Activated naive CD4-positive, alpha-beta T cell treated with anti-CD3 and anti-CD28 coated beads, Interleukin-2, amount 50 U/mL, for 72 hours (primary cell): Measurements from ENCODE around the gene PLSCR2. TPM values are rescaled to one million over a fixed set of nuclear protein-coding genes. Genes with fewer than 3 reads are reported as not detected.
"Not testable (repeated sequence)": the region's sequence is repeated elsewhere in the genome, so short reads cannot be mapped to it uniquely, and the experiment has no call there.

Experiments used
- ATAC-seq, 2 donors: fragments of 150-1000 bp; cut with Tn5 transposase; 2 replicates each; pipeline ENCODE4 v1.10.0; 2021; ENCODE audit warnings: mild to moderate bottlenecking in 2 of 2, moderate library complexity in 2 of 2
- DNase-seq, 2 donors: peaks; one replicate each; pipeline ENCODE4 v3.0.0; 2021 to 2022; ENCODE audit warnings: low spot score in 2 of 2
- H3K27ac Mint-ChIP-seq, 2 donors: one replicate each; pipeline ENCODE4 v1.8.0; 2022; ENCODE audit warnings: mild to moderate bottlenecking in 2 of 2, mixed read lengths in 2 of 2
- H3K36me3 Mint-ChIP-seq, 2 donors: one replicate each; pipeline ENCODE4 v1.8.0; 2022; ENCODE audit warnings: mixed read lengths in 2 of 2
- H3K9me3 Mint-ChIP-seq, 2 donors: one replicate each; pipeline ENCODE4 v1.8.0; 2022; ENCODE audit warnings: mixed read lengths in 2 of 2
- total RNA-seq, 2 donors: library from RNA; stranded (reverse); gene quantifications; one replicate each; pipeline ENCODE4 v1.2.3, GENCODE V29; 2022

Gene PLSCR2
- total RNA-seq, result not detected

GRCh38 chr3:146469150-146470017 is at the start of gene PLSCR2:
TSS of gene PLSCR2 (minus strand) at chr3:146469561. CDS start at chr3:146459904, 9,657 bp downstream.
- ATAC-seq, result peak; percentile 94 to 96
- H3K9me3 Mint-ChIP-seq, result no peaks in the 10 kb centered on the region
- H3K36me3 Mint-ChIP-seq, result no peaks in the 10 kb centered on the region
- H3K27ac Mint-ChIP-seq, result peak within 1 kb of the TSS; percentile 36 to 85
- DNase-seq, result peak; percentile 71 to 79

GRCh38 chr3:146517684-146518435 is 48.5 kb upstream of the PLSCR2 start:
- H3K27ac Mint-ChIP-seq, result no peak overlapping the region
- no peaks in the 10 kb centered on the region for H3K9me3 Mint-ChIP-seq
- no peak for DNase-seq
- H3K36me3 Mint-ChIP-seq, result peaks cover under 1 to 61% of the 10 kb centered on the region in 2 donors
- no peak for ATAC-seq

GRCh38 chr3:146513386-146514051 is 44.2 kb upstream of the PLSCR2 start:
- DNase-seq, result no peak
- H3K36me3 Mint-ChIP-seq, result peaks cover 0 to 37% of the 10 kb centered on the region in 2 donors
- no peaks in the 10 kb centered on the region for H3K9me3 Mint-ChIP-seq
- no peak for ATAC-seq
- H3K27ac Mint-ChIP-seq, result no peak overlapping the region

GRCh38 chr3:146511402-146512134 is 42.2 kb upstream of the PLSCR2 start:
- DNase-seq (no peak), ATAC-seq (no peak)
- H3K36me3 Mint-ChIP-seq, result peaks cover 0 to 28% of the 10 kb centered on the region in 2 donors
- no peaks in the 10 kb centered on the region for H3K9me3 Mint-ChIP-seq
- no peak overlapping the region for H3K27ac Mint-ChIP-seq

- H3K36me3 Mint-ChIP-seq, result peaks cover 0 to 6% of the 10 kb centered on the region in 2 donors
- ATAC-seq (no peak), DNase-seq (no peak)
- H3K9me3 Mint-ChIP-seq, result peaks cover 0 to 8% of the 10 kb centered on the region in 2 donors
- no peak overlapping the region for H3K27ac Mint-ChIP-seq
These were observed 38.2 kb upstream of the PLSCR2 start for GRCh38 chr3:146507331-146508120.

- no peak for ATAC-seq
- Mint-ChIP-seq H3K9me3 (peaks cover 0 to 10% of the 10 kb centered on the region in 2 donors), H3K36me3 (peaks cover 0 to 8% of the 10 kb centered on the region in 2 donors), H3K27ac (no peak overlapping the region)
- DNase-seq, result no peak
These were observed 36.2 kb upstream of the PLSCR2 start for GRCh38 chr3:146505516-146505915.

- H3K9me3 Mint-ChIP-seq, result peaks cover 0 to 10% of the 10 kb centered on the region in 2 donors
- DNase-seq, result no peak
- peaks cover 0 to 8% of the 10 kb centered on the region in 2 donors for H3K36me3 Mint-ChIP-seq
- ATAC-seq, result no peak
- H3K27ac Mint-ChIP-seq, result peak overlapping the region in 1 of 2 donors; percentile 84
These were observed 35.3 kb upstream of the PLSCR2 start for GRCh38 chr3:146504498-146505197.

- Mint-ChIP-seq H3K36me3 (peaks cover 0 to 8% of the 10 kb centered on the region in 2 donors), H3K9me3 (peaks cover 0 to 10% of the 10 kb centered on the region in 2 donors), H3K27ac (peak overlapping the region in 1 of 2 donors; percentile 84)
- ATAC-seq (peak; percentile 41 to 72), DNase-seq (no peak)
These were observed 34.3 kb upstream of the PLSCR2 start for GRCh38 chr3:146503461-146504202.

GRCh38 chr3:146502887-146503460 is 33.6 kb upstream of the PLSCR2 start:
- Mint-ChIP-seq H3K36me3 (peaks cover 3 to 10% of the 10 kb centered on the region in 2 donors), H3K27ac (peak overlapping the region in 1 of 2 donors; percentile 62), H3K9me3 (peaks cover 0 to 10% of the 10 kb centered on the region in 2 donors)
- no peak for ATAC-seq
- no peak for DNase-seq

- Mint-ChIP-seq H3K36me3 (peaks cover 10 to 17% of the 10 kb centered on the region in 2 donors), H3K9me3 (peaks cover 0 to 10% of the 10 kb centered on the region in 2 donors), H3K27ac (no peak overlapping the region)
- ATAC-seq (peak in 1 of 2 donors; percentile 81), DNase-seq (no peak)
These were observed 32.4 kb upstream of the PLSCR2 start for GRCh38 chr3:146501752-146502151.

GRCh38 chr3:146499701-146500100 is 30.3 kb upstream of the PLSCR2 start:
- H3K9me3 Mint-ChIP-seq, result peaks cover 0 to 12% of the 10 kb centered on the region in 2 donors
- DNase-seq (no peak), ATAC-seq (no peak)
- peaks cover 10 to 17% of the 10 kb centered on the region in 2 donors for H3K36me3 Mint-ChIP-seq
- no peak overlapping the region for H3K27ac Mint-ChIP-seq

GRCh38 chr3:146498002-146498736 is 28.8 kb upstream of the PLSCR2 start:
- peak; percentile 42 to 63 for ATAC-seq
- peak in 1 of 2 donors; percentile 38 for DNase-seq
- H3K9me3 Mint-ChIP-seq, result peaks cover 0 to 10% of the 10 kb centered on the region in 2 donors
- peak overlapping the region in 1 of 2 donors; percentile 48 for H3K27ac Mint-ChIP-seq
- H3K36me3 Mint-ChIP-seq, result peaks cover 10 to 17% of the 10 kb centered on the region in 2 donors

GRCh38 chr3:146497145-146497843 is 27.9 kb upstream of the PLSCR2 start:
- not testable (repeated sequence) for H3K9me3 Mint-ChIP-seq, ATAC-seq, H3K27ac Mint-ChIP-seq, DNase-seq
- H3K36me3 Mint-ChIP-seq, result peaks cover 9 to 14% of the 10 kb centered on the region in 2 donors
